Fibroblast of the aortic adventitia (primary cell): ENCODE results near the gene NLRP9. TPM values are rescaled to one million over a fixed set of nuclear protein-coding genes. Genes with fewer than 3 reads are reported as not detected.

Experiments used
- DNase-seq: peaks from one replicate; pipeline ENCODE4 v3.0.0-alpha.2; 2010; ENCODE audit warnings: low read depth
- H3K4me3 ChIP-seq: 2 replicates; pipeline ENCODE4 v1.5.1; 2011; ENCODE audit warnings: low read depth, mild to moderate bottlenecking, control low read depth, low read length, moderate library complexity
- CTCF ChIP-seq: IDR thresholded peaks from 2 replicates; pipeline ENCODE4 v1.5.1; 2011; ENCODE audit warnings: mild to moderate bottlenecking, low read length, control low read depth, inconsistent platforms; ENCODE audit not compliant: insufficient read depth
- total RNA-seq: library from RNA; depleted of rRNA; stranded (reverse); fragments of >200 nt; gene quantifications from 2 replicates; pipeline ENCODE4 v1.2.3, GENCODE V29; 2012; ENCODE audit warnings: low replicate concordance

Gene NLRP9
- total RNA-seq, 1 donor, result not detected

- no peak overlapping the region for H3K4me3 ChIP-seq
- no peak for TF ChIP-seq CTCF
- no peak for DNase-seq
Observed at GRCh38 chr19:55673465-55673864, 64.7 kb downstream of the NLRP9 start.

- no peak for TF ChIP-seq CTCF
- DNase-seq, result peak; percentile 42
Observed at GRCh38 chr19:55672418-55672817, 65.8 kb downstream of the NLRP9 start.

GRCh38 chr19:55671054-55671378 lies 67.2 kb downstream of the NLRP9 start:
- TF ChIP-seq CTCF, result no peak
- H3K4me3 ChIP-seq, result no peak overlapping the region
- DNase-seq, result no peak

More at GRCh38 chr19:55672418-55672817, 65.8 kb downstream of the NLRP9 start:
- no peak overlapping the region for H3K4me3 ChIP-seq

GRCh38 chr19:55670280-55671053 lies 67.7 kb downstream of the NLRP9 start:
- no peak overlapping the region for H3K4me3 ChIP-seq
- no peak for DNase-seq
- no peak for TF ChIP-seq CTCF

- H3K4me3 ChIP-seq, result no peak overlapping the region
- DNase-seq, result no peak
- TF ChIP-seq CTCF, result no peak
Observed at GRCh38 chr19:55669418-55670279, 68.6 kb downstream of the NLRP9 start.

GRCh38 chr19:55668603-55669348 lies 69.4 kb downstream of the NLRP9 start:
- no peak for TF ChIP-seq CTCF
- H3K4me3 ChIP-seq, result no peak overlapping the region

More at GRCh38 chr19:55668603-55669348, 69.4 kb downstream of the NLRP9 start:
- DNase-seq, result no peak
